HEK293 (cell line): ENCODE data around the gene NFE2L1.
A peak's percentile ranks its signal among the peaks of the same experiment; 100 is the strongest.

Experiments used
- BCL11B ChIP-seq: fragments of 450-650 bp; formaldehyde crosslinking; IDR thresholded peaks from 2 replicates; pipeline ENCODE4 v1.5.1; 2016; ENCODE audit warnings: low read depth, missing biosample characterization, missing genetic modification characterization
- FEZF1 ChIP-seq: fragments of 450-650 bp; formaldehyde crosslinking; IDR thresholded peaks from 2 replicates; pipeline ENCODE4 v1.5.1; 2016; ENCODE audit warnings: missing biosample characterization, missing genetic modification characterization
- GLI2 ChIP-seq: fragments of 450-650 bp; formaldehyde crosslinking; IDR thresholded peaks from 2 replicates; pipeline ENCODE4; 2017; ENCODE audit warnings: missing biosample characterization, missing genetic modification characterization, low read depth, borderline replicate concordance
- KLF16 ChIP-seq: fragments of 450-650 bp; formaldehyde crosslinking; IDR thresholded peaks from 2 replicates; pipeline ENCODE4 v1.5.1; 2017; ENCODE audit warnings: missing biosample characterization, missing genetic modification characterization
- SCRT2 ChIP-seq: fragments of 450-650 bp; formaldehyde crosslinking; IDR thresholded peaks from 2 replicates; pipeline ENCODE4 v1.5.1; 2016; ENCODE audit warnings: missing biosample characterization, missing genetic modification characterization
- SP2 ChIP-seq: fragments of 450-650 bp; formaldehyde crosslinking; IDR thresholded peaks from 2 replicates; pipeline ENCODE4 v1.5.1; 2016; ENCODE audit warnings: missing biosample characterization, missing genetic modification characterization
- SP3 ChIP-seq: fragments of 450-650 bp; formaldehyde crosslinking; IDR thresholded peaks from 2 replicates; pipeline ENCODE4 v1.5.1; 2016; ENCODE audit warnings: missing biosample characterization, missing genetic modification characterization
- ZNF138 ChIP-seq: fragments of 450-650 bp; formaldehyde crosslinking; IDR thresholded peaks from 2 replicates; pipeline ENCODE4 v1.5.1; 2016; ENCODE audit warnings: missing biosample characterization, missing genetic modification characterization, borderline replicate concordance
- ZNF140 ChIP-seq: fragments of 450-650 bp; formaldehyde crosslinking; IDR thresholded peaks from 2 replicates; pipeline ENCODE4 v1.5.1; 2016; ENCODE audit warnings: missing biosample characterization, missing genetic modification characterization
- ZNF157 ChIP-seq: fragments of 450-650 bp; formaldehyde crosslinking; IDR thresholded peaks from 2 replicates; pipeline ENCODE4 v1.5.1; 2016; ENCODE audit warnings: missing biosample characterization, missing genetic modification characterization
- ZNF175 ChIP-seq: fragments of 450-650 bp; formaldehyde crosslinking; IDR thresholded peaks from 2 replicates; pipeline ENCODE4 v1.5.1; 2016; ENCODE audit warnings: missing biosample characterization, missing genetic modification characterization
- ZNF221 ChIP-seq: fragments of 450-650 bp; formaldehyde crosslinking; IDR thresholded peaks from 2 replicates; pipeline ENCODE4 v1.5.1; 2017; ENCODE audit warnings: missing biosample characterization, missing genetic modification characterization, borderline replicate concordance
- ZNF24 ChIP-seq: fragments of 450-650 bp; formaldehyde crosslinking; IDR thresholded peaks from 2 replicates; pipeline ENCODE4 v1.5.1; 2016; ENCODE audit warnings: missing biosample characterization, missing genetic modification characterization
- ZNF248 ChIP-seq: fragments of 450-650 bp; formaldehyde crosslinking; IDR thresholded peaks from 2 replicates; pipeline ENCODE4 v1.5.1; 2017; ENCODE audit warnings: missing biosample characterization, missing genetic modification characterization
- ZNF324 ChIP-seq: fragments of 450-650 bp; formaldehyde crosslinking; IDR thresholded peaks from 2 replicates; pipeline ENCODE4 v1.5.1; 2016; ENCODE audit warnings: missing biosample characterization, missing genetic modification characterization
- ZNF366 ChIP-seq: fragments of 450-650 bp; formaldehyde crosslinking; conservative IDR thresholded peaks from 2 replicates; pipeline ENCODE4 v1.5.1; 2016; ENCODE audit warnings: missing biosample characterization, missing genetic modification characterization
- ZNF433 ChIP-seq: fragments of 450-650 bp; formaldehyde crosslinking; IDR thresholded peaks from 2 replicates; pipeline ENCODE4 v1.5.1; 2016; ENCODE audit warnings: missing biosample characterization, missing genetic modification characterization, low read depth
- ZNF658 ChIP-seq: fragments of 450-650 bp; formaldehyde crosslinking; IDR thresholded peaks from 2 replicates; pipeline ENCODE4; 2016; ENCODE audit warnings: missing biosample characterization, missing genetic modification characterization
- ZNF677 ChIP-seq: fragments of 450-650 bp; IDR thresholded peaks from 2 replicates; pipeline ENCODE4 v1.5.0; 2018; ENCODE audit warnings: missing biosample characterization, mild to moderate bottlenecking, missing genetic modification characterization, moderate library complexity
- ZNF830 ChIP-seq: fragments of 450-650 bp; IDR thresholded peaks from 2 replicates; pipeline ENCODE4 v1.5.0; 2018; ENCODE audit warnings: missing biosample characterization, missing genetic modification characterization, low read depth, mild to moderate bottlenecking, moderate library complexity
- ZNF837 ChIP-seq: fragments of 450-650 bp; formaldehyde crosslinking; IDR thresholded peaks from 2 replicates; pipeline ENCODE4 v1.5.1; 2016; ENCODE audit warnings: missing biosample characterization, missing genetic modification characterization
- TF ChIP-seq, protein P1 (sequence below): fragments of 450-650 bp; formaldehyde crosslinking; IDR thresholded peaks from 2 replicates; pipeline ENCODE4 v1.5.1; 2016; ENCODE audit warnings: missing biosample characterization, missing genetic modification characterization, borderline replicate concordance
- TF ChIP-seq, protein P2 (sequence below): fragments of 450-650 bp; IDR thresholded peaks from 2 replicates; pipeline ENCODE4 v1.5.1; 2018; ENCODE audit warnings: missing biosample characterization, missing genetic modification characterization
- TF ChIP-seq, protein P3 (sequence below): fragments of 450-650 bp; formaldehyde crosslinking; IDR thresholded peaks from 2 replicates; pipeline ENCODE4 v1.5.1; 2016; ENCODE audit warnings: missing biosample characterization, missing genetic modification characterization, low read depth
- TF ChIP-seq, protein P4 (sequence below): fragments of 450-650 bp; formaldehyde crosslinking; IDR thresholded peaks from 2 replicates; pipeline ENCODE4 v1.5.1; 2016; ENCODE audit warnings: missing biosample characterization, missing genetic modification characterization
- TF ChIP-seq, protein P5 (sequence below): fragments of 450-650 bp; formaldehyde crosslinking; optimal IDR thresholded peaks from 2 replicates; pipeline ENCODE3; 2016; ENCODE audit warnings: missing biosample characterization, mild to moderate bottlenecking, missing genetic modification characterization
- TF ChIP-seq, protein P6 (sequence below): fragments of 450-650 bp; formaldehyde crosslinking; IDR thresholded peaks from 2 replicates; pipeline ENCODE4 v1.5.1; 2016; ENCODE audit warnings: missing biosample characterization, missing genetic modification characterization
- TF ChIP-seq, protein P7 (sequence below): fragments of 450-650 bp; formaldehyde crosslinking; IDR thresholded peaks from 2 replicates; pipeline ENCODE4 v1.5.1; 2016; ENCODE audit warnings: missing biosample characterization, missing genetic modification characterization

The NFE2L1 gene

DNA sequence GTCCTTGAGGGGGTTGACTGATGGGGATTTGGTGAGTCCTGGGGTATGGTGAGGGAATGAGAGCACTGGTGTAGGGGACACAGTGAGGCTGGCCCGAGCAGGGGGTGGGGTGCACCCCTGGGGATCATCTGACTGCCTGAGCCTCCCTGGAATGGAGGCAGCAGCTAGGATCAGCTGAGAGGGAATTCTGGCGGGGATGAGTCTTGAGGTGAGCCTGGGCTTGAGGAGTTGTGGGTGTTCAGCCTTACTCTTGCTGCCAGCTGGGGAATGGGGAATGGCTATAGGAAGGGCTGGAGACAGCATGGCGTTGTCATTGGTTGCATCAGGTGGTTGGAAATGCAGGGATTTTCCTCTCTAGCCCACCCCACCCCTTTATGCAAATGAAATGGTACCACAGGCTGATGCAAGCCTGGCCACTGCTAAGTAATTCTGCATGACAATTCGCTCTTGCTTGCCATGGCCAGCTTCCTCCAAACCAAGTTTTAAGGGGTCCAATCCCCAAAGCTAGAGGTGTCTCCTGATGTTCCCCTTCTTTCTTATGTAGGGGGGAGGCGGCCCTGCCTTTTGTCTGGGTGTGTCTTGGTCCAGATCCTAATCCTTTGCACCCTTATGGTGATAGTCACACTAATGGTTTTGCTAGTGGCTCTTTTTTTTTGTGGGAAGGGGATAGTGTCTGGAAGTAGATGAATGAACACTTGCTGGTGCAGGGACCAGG lies 7.5 kb downstream of the NFE2L1 start (continued):
- TF ChIP-seq ZNF157 = no peak
- no peak; the same call in none of the 2 replicates for TF ChIP-seq KLF16
- TF ChIP-seq, protein P1, sequence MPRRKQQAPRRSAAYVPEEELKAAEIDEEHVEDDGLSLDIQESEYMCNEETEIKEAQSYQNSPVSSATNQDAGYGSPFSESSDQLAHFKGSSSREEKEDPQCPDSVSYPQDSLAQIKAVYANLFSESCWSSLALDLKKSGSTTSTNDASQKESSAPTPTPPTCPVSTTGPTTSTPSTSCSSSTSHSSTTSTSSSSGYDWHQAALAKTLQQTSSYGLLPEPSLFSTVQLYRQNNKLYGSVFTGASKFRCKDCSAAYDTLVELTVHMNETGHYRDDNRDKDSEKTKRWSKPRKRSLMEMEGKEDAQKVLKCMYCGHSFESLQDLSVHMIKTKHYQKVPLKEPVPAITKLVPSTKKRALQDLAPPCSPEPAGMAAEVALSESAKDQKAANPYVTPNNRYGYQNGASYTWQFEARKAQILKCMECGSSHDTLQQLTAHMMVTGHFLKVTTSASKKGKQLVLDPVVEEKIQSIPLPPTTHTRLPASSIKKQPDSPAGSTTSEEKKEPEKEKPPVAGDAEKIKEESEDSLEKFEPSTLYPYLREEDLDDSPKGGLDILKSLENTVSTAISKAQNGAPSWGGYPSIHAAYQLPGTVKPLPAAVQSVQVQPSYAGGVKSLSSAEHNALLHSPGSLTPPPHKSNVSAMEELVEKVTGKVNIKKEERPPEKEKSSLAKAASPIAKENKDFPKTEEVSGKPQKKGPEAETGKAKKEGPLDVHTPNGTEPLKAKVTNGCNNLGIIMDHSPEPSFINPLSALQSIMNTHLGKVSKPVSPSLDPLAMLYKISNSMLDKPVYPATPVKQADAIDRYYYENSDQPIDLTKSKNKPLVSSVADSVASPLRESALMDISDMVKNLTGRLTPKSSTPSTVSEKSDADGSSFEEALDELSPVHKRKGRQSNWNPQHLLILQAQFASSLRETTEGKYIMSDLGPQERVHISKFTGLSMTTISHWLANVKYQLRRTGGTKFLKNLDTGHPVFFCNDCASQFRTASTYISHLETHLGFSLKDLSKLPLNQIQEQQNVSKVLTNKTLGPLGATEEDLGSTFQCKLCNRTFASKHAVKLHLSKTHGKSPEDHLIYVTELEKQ = no peak
- no peak for TF ChIP-seq GLI2 (tag by site-specific recombination)
- TF ChIP-seq, protein P2, sequence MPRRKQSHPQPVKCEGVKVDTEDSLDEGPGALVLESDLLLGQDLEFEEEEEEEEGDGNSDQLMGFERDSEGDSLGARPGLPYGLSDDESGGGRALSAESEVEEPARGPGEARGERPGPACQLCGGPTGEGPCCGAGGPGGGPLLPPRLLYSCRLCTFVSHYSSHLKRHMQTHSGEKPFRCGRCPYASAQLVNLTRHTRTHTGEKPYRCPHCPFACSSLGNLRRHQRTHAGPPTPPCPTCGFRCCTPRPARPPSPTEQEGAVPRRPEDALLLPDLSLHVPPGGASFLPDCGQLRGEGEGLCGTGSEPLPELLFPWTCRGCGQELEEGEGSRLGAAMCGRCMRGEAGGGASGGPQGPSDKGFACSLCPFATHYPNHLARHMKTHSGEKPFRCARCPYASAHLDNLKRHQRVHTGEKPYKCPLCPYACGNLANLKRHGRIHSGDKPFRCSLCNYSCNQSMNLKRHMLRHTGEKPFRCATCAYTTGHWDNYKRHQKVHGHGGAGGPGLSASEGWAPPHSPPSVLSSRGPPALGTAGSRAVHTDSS (tag by site-specific recombination) = no peak
- no peak for TF ChIP-seq SP2 (tag by site-specific recombination)
- TF ChIP-seq, protein P3, sequence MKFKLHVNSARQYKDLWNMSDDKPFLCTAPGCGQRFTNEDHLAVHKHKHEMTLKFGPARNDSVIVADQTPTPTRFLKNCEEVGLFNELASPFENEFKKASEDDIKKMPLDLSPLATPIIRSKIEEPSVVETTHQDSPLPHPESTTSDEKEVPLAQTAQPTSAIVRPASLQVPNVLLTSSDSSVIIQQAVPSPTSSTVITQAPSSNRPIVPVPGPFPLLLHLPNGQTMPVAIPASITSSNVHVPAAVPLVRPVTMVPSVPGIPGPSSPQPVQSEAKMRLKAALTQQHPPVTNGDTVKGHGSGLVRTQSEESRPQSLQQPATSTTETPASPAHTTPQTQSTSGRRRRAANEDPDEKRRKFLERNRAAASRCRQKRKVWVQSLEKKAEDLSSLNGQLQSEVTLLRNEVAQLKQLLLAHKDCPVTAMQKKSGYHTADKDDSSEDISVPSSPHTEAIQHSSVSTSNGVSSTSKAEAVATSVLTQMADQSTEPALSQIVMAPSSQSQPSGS (tag by site-specific recombination) = peak; percentile 44; the same call in 1 of the 2 replicates
- TF ChIP-seq, protein P4, sequence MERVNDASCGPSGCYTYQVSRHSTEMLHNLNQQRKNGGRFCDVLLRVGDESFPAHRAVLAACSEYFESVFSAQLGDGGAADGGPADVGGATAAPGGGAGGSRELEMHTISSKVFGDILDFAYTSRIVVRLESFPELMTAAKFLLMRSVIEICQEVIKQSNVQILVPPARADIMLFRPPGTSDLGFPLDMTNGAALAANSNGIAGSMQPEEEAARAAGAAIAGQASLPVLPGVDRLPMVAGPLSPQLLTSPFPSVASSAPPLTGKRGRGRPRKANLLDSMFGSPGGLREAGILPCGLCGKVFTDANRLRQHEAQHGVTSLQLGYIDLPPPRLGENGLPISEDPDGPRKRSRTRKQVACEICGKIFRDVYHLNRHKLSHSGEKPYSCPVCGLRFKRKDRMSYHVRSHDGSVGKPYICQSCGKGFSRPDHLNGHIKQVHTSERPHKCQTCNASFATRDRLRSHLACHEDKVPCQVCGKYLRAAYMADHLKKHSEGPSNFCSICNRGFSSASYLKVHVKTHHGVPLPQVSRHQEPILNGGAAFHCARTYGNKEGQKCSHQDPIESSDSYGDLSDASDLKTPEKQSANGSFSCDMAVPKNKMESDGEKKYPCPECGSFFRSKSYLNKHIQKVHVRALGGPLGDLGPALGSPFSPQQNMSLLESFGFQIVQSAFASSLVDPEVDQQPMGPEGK (tag by site-specific recombination) = peak; percentile 83
- TF ChIP-seq ZNF221 (tag by site-specific recombination) = no peak
- peak; percentile 65 for TF ChIP-seq SP3 (tag by site-specific recombination)
- TF ChIP-seq ZNF324 (tag by site-specific recombination) = no peak
- no peak for TF ChIP-seq ZNF366
- no peak for TF ChIP-seq ZNF248 (tag by site-specific recombination)
- TF ChIP-seq FEZF1 = no peak
- TF ChIP-seq, protein P5, sequence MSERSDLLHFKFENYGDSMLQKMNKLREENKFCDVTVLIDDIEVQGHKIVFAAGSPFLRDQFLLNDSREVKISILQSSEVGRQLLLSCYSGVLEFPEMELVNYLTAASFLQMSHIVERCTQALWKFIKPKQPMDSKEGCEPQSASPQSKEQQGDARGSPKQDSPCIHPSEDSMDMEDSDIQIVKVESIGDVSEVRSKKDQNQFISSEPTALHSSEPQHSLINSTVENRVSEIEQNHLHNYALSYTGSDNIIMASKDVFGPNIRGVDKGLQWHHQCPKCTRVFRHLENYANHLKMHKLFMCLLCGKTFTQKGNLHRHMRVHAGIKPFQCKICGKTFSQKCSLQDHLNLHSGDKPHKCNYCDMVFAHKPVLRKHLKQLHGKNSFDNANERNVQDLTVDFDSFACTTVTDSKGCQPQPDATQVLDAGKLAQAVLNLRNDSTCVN (tag by site-specific recombination) = no peak
- TF ChIP-seq BCL11B (tag by site-specific recombination) = no peak
- TF ChIP-seq ZNF658 (tag by site-specific recombination) = no peak
- no peak for TF ChIP-seq ZNF830 (tag by site-specific recombination)
- TF ChIP-seq ZNF677 = no peak
- no peak for TF ChIP-seq ZNF140 (tag by site-specific recombination)
- TF ChIP-seq ZNF138 (tag by site-specific recombination) = no peak
- no peak for TF ChIP-seq ZNF24
- TF ChIP-seq, protein P6, sequence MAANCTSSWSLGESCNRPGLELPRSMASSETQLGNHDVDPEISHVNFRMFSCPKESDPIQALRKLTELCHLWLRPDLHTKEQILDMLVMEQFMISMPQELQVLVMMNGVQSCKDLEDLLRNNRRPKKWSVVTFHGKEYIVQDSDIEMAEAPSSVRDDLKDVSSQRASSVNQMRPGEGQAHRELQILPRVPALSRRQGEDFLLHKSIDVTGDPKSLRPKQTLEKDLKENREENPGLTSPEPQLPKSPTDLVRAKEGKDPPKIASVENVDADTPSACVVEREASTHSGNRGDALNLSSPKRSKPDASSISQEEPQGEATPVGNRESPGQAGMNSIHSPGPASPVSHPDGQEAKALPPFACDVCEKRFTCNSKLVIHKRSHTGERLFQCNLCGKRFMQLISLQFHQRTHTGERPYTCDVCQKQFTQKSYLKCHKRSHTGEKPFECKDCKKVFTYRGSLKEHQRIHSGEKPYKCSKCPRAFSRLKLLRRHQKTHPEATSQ (tag by site-specific recombination) = no peak
- TF ChIP-seq ZNF175 = no peak
- TF ChIP-seq ZNF433 (tag by site-specific recombination) = no peak
- TF ChIP-seq, protein P7, sequence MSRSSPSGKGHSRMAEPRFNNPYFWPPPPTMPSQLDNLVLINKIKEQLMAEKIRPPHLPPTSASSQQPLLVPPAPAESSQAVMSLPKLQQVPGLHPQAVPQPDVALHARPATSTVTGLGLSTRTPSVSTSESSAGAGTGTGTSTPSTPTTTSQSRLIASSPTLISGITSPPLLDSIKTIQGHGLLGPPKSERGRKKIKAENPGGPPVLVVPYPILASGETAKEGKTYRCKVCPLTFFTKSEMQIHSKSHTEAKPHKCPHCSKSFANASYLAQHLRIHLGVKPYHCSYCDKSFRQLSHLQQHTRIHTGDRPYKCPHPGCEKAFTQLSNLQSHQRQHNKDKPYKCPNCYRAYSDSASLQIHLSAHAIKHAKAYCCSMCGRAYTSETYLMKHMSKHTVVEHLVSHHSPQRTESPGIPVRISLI (tag by site-specific recombination) = no peak
- no peak for TF ChIP-seq ZNF837
- TF ChIP-seq SCRT2 (tag by site-specific recombination) = peak; percentile 95
